ENCODE measurements around the gene GPR150. TPM values are rescaled to one million over a fixed set of nuclear protein-coding genes. Genes with fewer than 3 reads are reported as not detected.

GPR150 gene
- total and polyA plus RNA-seq, 2 of the 13 experiments (the other 11 are each of a cell fraction or from before 2014, with no cell fraction given): 0.03 TPM; not detected in 1

DNA sequence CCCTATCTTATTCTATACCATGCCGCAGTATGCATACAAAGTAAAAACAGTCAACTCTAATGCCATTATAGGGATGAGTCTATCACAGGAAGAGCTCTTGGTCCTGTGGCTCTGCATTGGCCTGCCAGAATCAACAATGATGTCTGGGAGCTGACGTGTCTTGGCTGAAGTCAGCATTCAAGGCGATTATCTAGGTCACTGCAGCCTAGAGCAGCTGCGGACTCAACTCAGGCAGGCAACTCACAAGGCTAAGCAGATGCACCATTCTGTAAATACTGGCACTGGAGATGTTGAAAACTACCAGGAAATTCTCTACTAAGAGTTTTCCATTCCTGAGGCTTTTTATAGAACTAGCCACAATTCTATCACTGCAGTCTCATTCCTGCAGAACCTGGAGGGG lies 49.7 kb downstream of the GPR150 start:
- no peaks in the 10 kb centered on the region for H3K9me3 ChIP-seq (ENCODE audit: low read length)
- in situ Hi-C loops (cut with HindIII; ENCODE audit: extremely low pct_ligation_motif_present, low pct_unique_long_range_greater_than_20kb) (no loop called here), intact Hi-C loops (cut with micrococcal nuclease; ENCODE audit: unreplicated experiment) (no loop called here)
- H2AFZ ChIP-seq (ENCODE audit: low read length): no peak overlapping the region
- H3K4me3 ChIP-seq (replicated peaks in 1 of 3; ENCODE audit: insufficient read depth in 1 of 3, low read depth in 2 of 3, low read length in 3 of 3): no peak overlapping the region
- H3K27me3 ChIP-seq (ENCODE audit: control insufficient read depth in 1 of 2, insufficient read depth in 2 of 2, low read length in 2 of 2): no peaks in the 10 kb centered on the region
- no peak overlapping the region for H3K9ac ChIP-seq (ENCODE audit: insufficient read depth, low read depth, low read length)
- no TSS peak for BruUV-seq (replicated peaks)
- H3K36me3 ChIP-seq (replicated peaks in 1 of 2; ENCODE audit: control insufficient read depth in 1 of 2, insufficient read depth in 2 of 2, low read length in 2 of 2): no peaks in the 10 kb centered on the region
- TF ChIP-seq ZNF383 (CRISPR knock-in tag; IDR thresholded peaks at IDR 0.05; ENCODE audit: borderline replicate concordance) (no peak), ZNF709 (CRISPR knock-in tag; IDR thresholded peaks at IDR 0.05) (0 out of 2 replicates have a peak, but pooled peaks have one; percentile 33)
- POLR2A ChIA-PET: no interaction called here
- FAIRE-seq: no peak
- no peak for DNase-seq (ENCODE audit: low spot score)
- CTCF ChIA-PET (ENCODE audit: low intra/inter-chr PET ratio, low total read pairs): no interaction called here
- no peak overlapping the region for H3K4me2 ChIP-seq (ENCODE audit: low read depth, low read length)
- no peak for ATAC-seq
- no peaks in the 10 kb centered on the region for H3K79me2 ChIP-seq (ENCODE audit: insufficient read depth, low read length)
- H3K4me1 ChIP-seq (ENCODE audit: insufficient read depth, low read length): peaks cover 45% of the 10 kb centered on the region
- no peaks in the 10 kb centered on the region for H4K20me1 ChIP-seq (ENCODE audit: insufficient read depth, low read length)
- no peak overlapping the region for H3K27ac ChIP-seq (ENCODE audit: extremely low read length, insufficient read depth, low read length)
- WGBS (ENCODE audit: low lambda C conversion rate): 53% methylated on average over 3 of the region's 4 CpGs

DNA sequence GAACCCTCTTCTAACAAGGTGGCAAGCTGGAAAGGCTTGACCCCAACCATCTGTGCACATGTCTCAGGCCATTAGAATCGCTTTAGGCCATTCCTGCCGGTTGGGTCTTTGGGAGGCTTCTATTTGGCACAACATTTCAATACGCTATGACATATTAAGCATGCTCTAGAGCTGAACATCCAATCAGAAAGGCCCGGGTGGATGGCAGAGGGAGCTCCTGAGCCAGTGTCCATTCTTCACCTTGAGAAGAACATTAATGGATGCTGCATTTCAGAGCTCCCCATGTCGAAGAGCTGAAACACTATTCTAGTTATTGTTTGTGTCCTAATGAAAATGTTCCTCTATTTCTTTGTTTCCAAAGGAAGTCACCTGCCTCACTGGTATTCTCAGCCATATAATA lies 50.1 kb downstream of the GPR150 start:
- Histone ChIP-seq H3K36me3 (replicated peaks in 1 of 2; ENCODE audit: control insufficient read depth in 1 of 2, insufficient read depth in 2 of 2, low read length in 2 of 2) (no peaks in the 10 kb centered on the region), H3K27me3 (ENCODE audit: control insufficient read depth in 1 of 2, insufficient read depth in 2 of 2, low read length in 2 of 2) (no peaks in the 10 kb centered on the region), H3K4me1 (ENCODE audit: insufficient read depth, low read length) (peaks cover 44% of the 10 kb centered on the region), H3K79me2 (ENCODE audit: insufficient read depth, low read length) (no peaks in the 10 kb centered on the region), H3K4me3 (replicated peaks in 1 of 3; ENCODE audit: insufficient read depth in 1 of 3, low read depth in 2 of 3, low read length in 3 of 3) (no peak overlapping the region), H3K4me2 (ENCODE audit: low read depth, low read length) (no peak overlapping the region), H4K20me1 (ENCODE audit: insufficient read depth, low read length) (no peaks in the 10 kb centered on the region), H3K9ac (ENCODE audit: insufficient read depth, low read depth, low read length) (no peak overlapping the region), H2AFZ (ENCODE audit: low read length) (no peak overlapping the region), H3K9me3 (ENCODE audit: low read length) (no peaks in the 10 kb centered on the region), H3K27ac (ENCODE audit: extremely low read length, insufficient read depth, low read length) (no peak overlapping the region)
- ChIA-PET CTCF (ENCODE audit: low intra/inter-chr PET ratio, low total read pairs) (no interaction called here), POLR2A (no interaction called here)
- no TSS peak for BruUV-seq (replicated peaks)
- DNase-seq (ENCODE audit: low spot score) (no peak), FAIRE-seq (no peak), ATAC-seq (no peak)
- WGBS (ENCODE audit: low lambda C conversion rate): 50% methylated on average over 5 of the region's 5 CpGs
- in situ Hi-C loops (cut with HindIII; ENCODE audit: extremely low pct_ligation_motif_present, low pct_unique_long_range_greater_than_20kb): no loop called here
- intact Hi-C loops (cut with micrococcal nuclease; ENCODE audit: unreplicated experiment): no loop called here
- no peak for TF ChIP-seq ZNF44 (CRISPR knock-in tag; IDR thresholded peaks at IDR 0.05)
- TF ChIP-seq MTF1 (CRISPR knock-in tag; IDR thresholded peaks at IDR 0.05): no peak
- no peak for TF ChIP-seq HNF4A (CRISPR knock-in tag; IDR thresholded peaks at IDR 0.05)
- TF ChIP-seq, protein P1, sequence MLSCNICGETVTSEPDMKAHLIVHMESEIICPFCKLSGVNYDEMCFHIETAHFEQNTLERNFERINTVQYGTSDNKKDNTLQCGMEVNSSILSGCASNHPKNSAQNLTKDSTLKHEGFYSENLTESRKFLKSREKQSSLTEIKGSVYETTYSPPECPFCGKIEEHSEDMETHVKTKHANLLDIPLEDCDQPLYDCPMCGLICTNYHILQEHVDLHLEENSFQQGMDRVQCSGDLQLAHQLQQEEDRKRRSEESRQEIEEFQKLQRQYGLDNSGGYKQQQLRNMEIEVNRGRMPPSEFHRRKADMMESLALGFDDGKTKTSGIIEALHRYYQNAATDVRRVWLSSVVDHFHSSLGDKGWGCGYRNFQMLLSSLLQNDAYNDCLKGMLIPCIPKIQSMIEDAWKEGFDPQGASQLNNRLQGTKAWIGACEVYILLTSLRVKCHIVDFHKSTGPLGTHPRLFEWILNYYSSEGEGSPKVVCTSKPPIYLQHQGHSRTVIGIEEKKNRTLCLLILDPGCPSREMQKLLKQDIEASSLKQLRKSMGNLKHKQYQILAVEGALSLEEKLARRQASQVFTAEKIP (CRISPR knock-in tag; IDR thresholded peaks at IDR 0.05; ENCODE audit: borderline replicate concordance): no peak
- TF ChIP-seq SP1 (IDR thresholded peaks at IDR 0.05): no peak
- TF ChIP-seq SP1 (CRISPR knock-in tag; IDR thresholded peaks at IDR 0.05): no peak
- no peak for TF ChIP-seq ZNF775 (CRISPR knock-in tag; IDR thresholded peaks at IDR 0.05; ENCODE audit: borderline replicate concordance)
- no peak for TF ChIP-seq ZNF317 (CRISPR knock-in tag; IDR thresholded peaks at IDR 0.05)
